Left colon (tissue), 2 donors: ENCODE measurements around the gene PERCC1. TPM values are rescaled to one million over a fixed set of nuclear protein-coding genes. Genes with fewer than 3 reads are reported as not detected.
"Not testable (repeated sequence)": the region's sequence is repeated elsewhere in the genome, so short reads cannot be mapped to it uniquely, and the experiment has no call there.

ENCODE experiments used
- ATAC-seq: fragments of 200-7000 bp; cut with Tn5 transposase; one replicate; pipeline ENCODE4 v1.9.1; 2020; ENCODE audit warnings: mild to moderate bottlenecking, moderate library complexity
- DNase-seq, 2 donors: peaks; one replicate each; pipeline ENCODE4 v3.0.0-alpha.2; 2020
- intact Hi-C, 2 donors: fragments of 100-400 bp; cut with DNase I in 1 of 2; cut with micrococcal nuclease in 1 of 2; formaldehyde crosslinking; loops; one replicate each; pipeline versions ENCODE4 v1.11.2 to v1.14.0; 2022; cut with DNase I, micrococcal nuclease
- total RNA-seq, 2 donors: library from RNA; stranded (reverse); fragmentation: NEBNext Ultra II Directional; extraction: Animal tissue kit (Norgen Biotek cat#: 25700); gene quantifications; one replicate each; pipeline ENCODE4 v1.2.1, GENCODE V29; 2021
- donor health status: DM: no; HTN: no; CAD: no.
- donor health status: DM: yes; HTN: yes; CAD: no.

PERCC1 gene
- total RNA-seq, 2 donors from 2014 or later, result not detected

DNA sequence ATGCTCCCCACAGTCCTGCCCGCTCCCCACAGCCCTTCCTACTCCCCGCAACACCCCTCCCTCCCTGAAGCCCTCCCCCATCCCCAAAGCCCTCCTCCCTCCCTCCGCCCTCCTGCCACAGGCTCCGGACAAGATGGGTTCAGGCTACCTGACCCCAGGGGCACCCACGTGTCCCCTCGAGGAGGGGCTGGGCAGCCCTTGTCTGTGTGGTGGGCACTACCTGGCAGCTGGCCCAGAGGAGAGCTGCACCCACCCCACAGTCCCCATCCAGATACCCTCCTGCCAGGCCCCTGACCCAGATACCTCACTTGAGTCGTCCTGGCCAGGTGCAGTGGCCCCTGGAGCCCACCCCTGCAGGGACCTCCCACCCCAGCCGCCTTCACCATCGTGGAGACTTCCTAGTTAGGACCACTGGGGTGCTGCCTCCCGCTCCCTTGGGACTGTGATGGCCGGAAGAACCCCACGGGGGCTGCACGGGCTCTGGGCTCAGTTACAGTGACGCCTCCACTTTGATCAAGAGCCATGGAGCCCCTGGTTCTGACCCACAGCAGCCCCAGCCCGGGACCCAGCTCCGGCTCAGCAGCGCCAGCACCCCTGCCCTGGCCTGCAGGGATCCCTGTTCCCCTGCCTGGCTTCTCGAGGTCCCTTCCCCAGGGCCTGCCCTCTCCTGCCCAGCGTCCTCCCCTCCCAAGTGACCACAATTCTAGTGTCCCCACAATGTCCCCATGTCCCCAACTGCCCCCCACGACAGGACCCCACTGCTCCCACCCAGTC, 806 bp downstream of the PERCC1 start:
- ATAC-seq (no peak), DNase-seq (no peak)
- intact Hi-C loops, result no loop called here

- ATAC-seq (no peak), DNase-seq (no peak)
- intact Hi-C loops, result no loop called here
Observed at GRCh38 chr16:1432388-1433262, 1.7 kb downstream of the PERCC1 start.

DNA sequence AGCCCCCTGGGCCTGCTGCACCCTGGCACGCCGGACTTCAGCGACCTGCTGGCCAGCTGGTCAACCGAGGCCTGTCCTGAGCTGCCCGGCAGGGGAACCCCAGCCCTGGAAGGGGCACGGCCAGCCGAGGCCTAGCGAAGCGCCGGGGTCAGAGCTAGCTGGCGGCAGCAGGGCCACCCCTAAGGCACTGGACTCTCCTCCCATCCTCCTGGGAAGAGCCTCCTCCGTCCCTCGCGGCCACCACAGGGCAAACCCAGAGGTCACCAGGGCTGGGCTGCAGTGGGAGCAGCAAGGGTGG, 2.3 kb downstream of the PERCC1 start:
- intact Hi-C loops, result no loop called here
- ATAC-seq (no peak), DNase-seq (no peak)

DNA sequence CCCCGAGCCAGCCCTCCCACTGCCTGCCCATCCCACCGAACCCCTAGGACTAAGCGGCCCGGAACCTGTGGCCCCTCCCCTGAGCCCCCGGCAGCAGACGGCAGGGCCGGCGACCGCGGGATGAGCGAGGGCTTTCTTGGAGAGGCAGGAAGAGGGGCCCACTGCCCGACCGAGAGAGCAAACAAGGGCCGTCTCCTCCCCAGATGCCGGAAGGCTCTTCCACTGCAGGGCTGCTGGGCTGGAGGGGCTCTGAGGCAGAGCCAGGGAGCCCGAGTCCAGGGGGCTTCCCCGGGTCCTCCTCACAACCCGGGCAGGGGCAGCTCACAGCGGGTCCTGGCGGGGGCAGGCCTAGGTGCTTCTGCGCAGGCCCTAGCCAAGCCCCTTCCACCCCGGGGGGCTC, 2.9 kb downstream of the PERCC1 start:
- intact Hi-C loops, result no loop called here
- no peak for DNase-seq
- no peak for ATAC-seq

- ATAC-seq, result no peak
- DNase-seq, result no peak
- intact Hi-C loops, result no loop called here
Observed at GRCh38 chr16:1434644-1435592, 4.0 kb downstream of the PERCC1 start.

- DNase-seq (no peak), ATAC-seq (no peak)
- intact Hi-C loops, result no loop called here
Observed at GRCh38 chr16:1435921-1436697, 5.2 kb downstream of the PERCC1 start.

DNA sequence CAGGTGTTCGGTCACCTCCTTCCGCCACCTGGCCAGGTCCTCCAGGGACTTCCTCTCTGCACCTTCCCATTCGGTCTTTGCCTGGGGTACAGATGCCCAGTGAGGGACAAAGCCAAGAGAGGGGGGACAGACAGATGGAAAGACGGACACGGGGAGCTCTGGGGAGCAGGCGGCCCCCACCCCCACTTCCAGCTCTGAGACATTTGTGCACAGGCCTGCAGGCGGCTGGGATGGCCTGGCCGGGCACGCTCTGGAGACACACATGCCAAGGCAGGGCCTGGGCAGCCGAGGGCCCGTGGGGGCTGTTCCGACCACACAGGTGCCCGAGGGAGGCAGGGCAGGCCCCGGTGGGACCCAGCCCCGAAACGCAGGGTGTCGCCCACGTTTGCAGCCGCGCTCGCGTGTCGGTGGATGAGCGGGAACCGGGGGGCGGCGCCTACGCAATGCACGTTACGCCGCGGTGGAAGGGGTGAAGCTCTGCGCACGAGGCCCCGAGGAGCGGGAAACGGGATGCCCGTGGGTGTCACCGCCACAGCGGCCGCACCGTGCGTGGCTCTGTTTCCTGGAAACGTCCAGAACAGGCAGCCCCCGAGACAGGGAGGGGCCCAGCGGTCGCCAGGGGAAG, 6.0 kb downstream of the PERCC1 start:
- DNase-seq (no peak), ATAC-seq (no peak)
- intact Hi-C loops, result no loop called here

DNA sequence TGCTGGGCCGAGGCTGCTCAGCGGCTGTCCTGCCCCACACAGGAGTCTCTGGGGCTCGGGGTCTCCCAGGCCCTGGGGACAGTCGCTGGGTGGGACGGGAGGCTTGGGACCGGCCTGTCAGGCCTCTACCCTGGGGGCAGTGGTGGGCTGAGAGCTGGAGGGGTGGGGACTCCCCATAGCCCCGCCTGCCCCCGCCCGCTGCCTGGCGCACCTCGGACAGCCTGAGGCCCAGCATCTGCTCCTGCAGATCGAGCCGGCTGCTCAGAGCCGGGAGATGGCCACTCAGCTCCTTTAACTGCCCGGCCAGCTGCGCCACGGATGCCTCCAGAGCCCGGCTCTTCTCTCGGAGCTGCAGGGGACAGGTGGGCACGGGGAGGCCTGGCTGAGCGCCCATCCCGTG, 6.7 kb downstream of the PERCC1 start:
- ATAC-seq (no peak), DNase-seq (no peak)
- intact Hi-C loops, result no loop called here

- no peak for DNase-seq
- intact Hi-C loops, result no loop called here
- no peak for ATAC-seq
Observed at GRCh38 chr16:1438229-1439057, 7.6 kb downstream of the PERCC1 start.

DNA sequence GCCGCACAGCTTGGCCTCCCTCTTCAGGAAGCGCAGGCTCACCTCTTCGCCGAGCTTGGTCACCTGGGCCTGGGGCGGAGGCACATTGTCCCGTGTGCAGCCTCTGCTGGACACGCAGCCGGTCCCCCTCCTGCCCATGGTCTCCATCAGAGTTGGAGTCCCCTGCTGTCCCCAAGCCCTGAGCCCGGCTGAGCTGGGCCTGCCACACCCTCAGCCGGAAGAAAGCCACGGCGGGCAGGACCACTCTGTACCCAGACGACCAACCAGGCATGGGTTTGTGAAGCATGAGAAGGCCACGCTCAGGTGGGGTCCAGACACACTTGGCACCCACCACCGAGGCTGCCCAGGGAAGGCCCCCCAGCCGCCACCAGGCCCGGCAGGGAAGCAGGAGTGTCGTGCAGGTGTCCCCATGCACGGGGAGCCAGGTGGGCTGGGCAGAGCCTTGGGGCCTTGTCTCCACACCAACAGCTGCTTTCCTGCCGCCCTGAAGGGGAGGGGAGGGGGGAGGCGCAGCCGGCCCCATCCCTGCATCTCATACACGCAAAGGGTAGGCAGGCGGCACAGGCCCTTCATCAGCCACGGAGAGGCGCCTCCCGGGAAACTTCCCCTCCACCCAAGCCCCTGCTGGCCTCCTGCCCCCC, 8.3 kb downstream of the PERCC1 start:
- ATAC-seq (no peak), DNase-seq (no peak)
- intact Hi-C loops, result no loop called here

DNA sequence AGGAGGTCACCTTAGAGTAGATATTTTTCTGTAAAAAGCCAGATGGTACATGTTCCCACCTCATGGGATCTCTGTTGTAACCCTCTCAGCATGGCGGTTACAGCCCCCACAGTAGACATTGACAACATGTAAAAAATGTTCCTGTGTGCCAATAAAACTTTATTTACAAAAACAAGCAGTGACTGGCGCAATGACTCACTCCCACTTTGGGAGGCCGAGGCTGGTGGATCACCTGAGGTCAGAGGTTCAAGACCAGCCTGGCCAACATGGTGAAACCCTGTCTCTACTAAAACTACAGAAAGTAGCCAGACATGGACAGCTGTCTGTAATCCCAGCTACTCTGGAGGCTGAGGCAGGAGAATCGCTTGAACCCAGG, 8.8 kb downstream of the PERCC1 start:
- intact Hi-C loops, ATAC-seq, DNase-seq: not testable (repeated sequence)

DNA sequence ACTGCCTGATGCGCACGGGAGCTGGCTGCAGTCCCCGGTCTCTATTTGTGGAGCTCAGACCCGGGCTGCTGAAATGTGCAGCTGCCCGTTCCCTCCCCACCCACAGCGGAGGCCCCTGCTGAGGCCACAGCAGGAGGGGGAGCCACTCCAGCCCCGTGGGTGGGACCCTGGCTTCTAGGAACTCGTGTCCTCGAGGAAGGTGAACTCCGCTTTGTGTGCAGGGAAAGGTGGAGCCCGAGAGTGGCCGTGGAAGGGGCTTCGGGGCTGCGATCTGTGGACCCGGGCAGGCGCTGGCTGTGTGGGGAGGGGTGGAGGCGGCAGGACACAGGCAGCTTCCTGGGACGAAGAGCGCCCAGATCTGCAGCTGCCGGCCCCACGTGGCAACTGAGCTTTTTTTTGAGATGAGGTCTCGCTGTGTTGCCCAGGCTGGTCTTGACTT, 10.5 kb downstream of the PERCC1 start:
- intact Hi-C loops, result no loop called here
- no peak for ATAC-seq
- DNase-seq, result no peak

DNA sequence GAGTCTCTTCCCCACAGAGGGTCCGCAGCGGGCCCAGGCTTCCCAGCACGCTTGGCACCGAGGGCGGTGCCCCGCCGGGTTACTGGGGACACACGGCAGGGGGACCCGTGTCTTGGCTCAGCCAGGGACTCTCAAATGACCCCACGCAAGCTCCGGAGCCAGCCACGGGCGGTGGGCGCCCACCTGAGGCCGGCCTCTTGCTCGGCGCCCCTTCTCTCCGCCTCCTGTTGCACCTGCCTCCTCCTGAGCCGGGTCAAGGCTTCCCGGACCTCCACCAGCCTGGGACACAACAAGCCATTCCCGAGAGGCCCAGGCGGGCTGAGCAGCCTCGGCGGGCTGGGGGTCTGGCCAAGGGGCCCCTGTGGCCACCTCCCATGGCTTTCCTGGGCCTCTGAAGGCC, 11.8 kb downstream of the PERCC1 start:
- DNase-seq, result no peak
- ATAC-seq, result no peak
- intact Hi-C loops, result no loop called here

DNA sequence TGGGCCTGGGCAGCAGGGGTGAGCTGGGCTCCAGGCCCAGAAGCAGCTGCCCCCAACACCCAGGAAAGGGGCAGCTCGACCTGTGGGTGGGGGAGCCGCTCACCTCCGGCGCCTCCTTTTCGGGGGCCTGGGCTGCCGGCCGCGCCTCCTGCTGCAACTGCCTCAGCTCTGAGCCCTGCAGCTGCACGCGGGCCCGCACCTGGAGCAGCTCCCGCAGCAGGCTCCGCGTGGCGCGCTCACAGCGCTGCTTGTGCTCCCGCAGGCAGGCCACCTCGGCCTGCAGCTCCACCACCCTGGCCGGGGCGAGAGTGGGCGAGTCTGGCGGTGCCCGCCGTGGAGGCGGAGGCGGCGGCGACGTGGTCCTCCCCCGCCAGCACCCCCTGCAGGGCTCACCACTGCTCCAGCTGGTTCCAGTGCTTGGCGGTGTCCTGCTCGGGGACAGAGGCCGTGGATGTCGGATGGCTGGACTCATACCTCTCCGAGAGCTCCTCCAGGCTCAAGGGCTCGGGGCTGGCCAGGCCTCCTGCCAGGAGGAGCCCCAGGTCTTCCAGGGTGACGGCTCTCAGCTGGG, 12.6 kb downstream of the PERCC1 start:
- DNase-seq, result no peak
- ATAC-seq, result peak; percentile 7
- intact Hi-C loops, result no loop called here

DNA sequence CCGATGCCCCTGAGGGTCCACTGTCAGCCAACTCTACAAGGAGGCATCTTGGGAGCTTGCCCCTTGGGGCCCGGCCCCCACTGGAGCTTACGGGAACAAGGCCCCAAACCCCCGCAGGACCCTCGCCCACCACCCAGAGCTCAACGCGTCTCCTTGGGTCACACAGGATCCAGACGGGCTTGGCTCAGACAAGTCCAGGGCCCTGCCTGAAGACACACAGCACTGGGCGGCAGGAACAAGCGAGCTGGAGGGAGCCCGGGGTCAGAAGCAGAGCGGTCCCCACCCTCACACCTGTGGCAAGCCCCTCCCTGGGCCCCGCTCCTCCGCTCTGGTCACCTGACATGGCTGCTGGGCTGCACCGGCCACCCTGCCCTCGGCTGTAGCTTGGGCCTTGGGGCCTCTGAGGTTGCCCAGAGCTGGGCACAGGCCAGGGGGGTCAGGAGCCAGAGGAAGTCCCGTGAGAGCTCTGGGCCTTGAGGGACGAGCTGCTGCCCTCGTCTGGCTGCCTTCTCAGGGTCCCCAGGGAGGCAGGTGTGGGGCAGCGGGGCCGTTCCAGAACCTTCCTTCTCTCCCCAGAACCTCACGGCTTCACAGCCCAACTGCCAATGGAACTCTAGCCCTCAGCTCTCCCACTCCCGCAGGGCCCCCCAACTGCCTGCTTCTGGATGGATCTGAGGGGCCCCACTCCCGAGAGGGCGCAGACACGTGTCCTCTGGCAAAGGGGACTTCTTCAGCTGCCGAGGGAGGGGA, 13.3 kb downstream of the PERCC1 start, which contains the start of gene CCDC154:
CCDC154 (minus strand) TSS at position 577 of the 750 bp plus-strand sequence; CDS start at position 343, 234 bp downstream.
- intact Hi-C loops, result no loop called here
- no peak for DNase-seq
- ATAC-seq, result peak; percentile 16
